ENCODE data around the gene VRTN.
"Not testable (repeated sequence)": the region's sequence is repeated elsewhere in the genome, so short reads cannot be mapped to it uniquely, and the experiment has no call there.

The VRTN gene

DNA sequence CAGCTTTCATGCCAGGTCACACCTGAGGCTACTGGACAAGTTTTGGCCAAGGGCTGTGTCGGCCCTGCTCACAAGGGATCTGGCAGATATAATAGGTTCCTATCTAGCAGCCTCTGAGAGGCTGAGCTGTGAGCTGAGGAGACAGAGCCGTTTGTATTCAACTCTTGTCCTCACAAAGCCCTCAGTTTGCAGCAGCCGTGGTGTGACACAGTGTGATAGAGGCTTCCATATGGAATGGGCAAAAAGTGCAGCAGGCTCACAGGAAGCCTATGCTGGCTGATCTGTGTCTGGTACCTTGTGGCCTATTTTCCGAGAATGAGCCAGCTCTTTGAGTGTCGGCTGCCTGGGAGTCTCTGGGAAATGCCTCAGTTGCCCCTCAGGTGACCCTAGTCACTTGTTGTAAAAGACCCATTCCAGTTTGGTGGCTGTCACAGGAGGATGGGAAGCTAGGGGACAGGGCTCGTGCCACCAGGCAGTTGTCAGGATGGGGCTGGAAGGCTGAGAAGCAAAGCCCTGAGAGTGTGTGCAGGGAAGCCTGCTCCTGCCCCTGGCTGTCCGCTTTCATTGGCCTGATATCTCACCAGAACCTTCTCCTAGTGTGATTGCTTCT is 16.1 kb downstream of the VRTN start:
- no peaks in the 10 kb centered on the region for H3K36me3 Mint-ChIP-seq (ENCODE audit: low read depth)
- H3K27me3 Mint-ChIP-seq, result no peaks in the 10 kb centered on the region
- H3K9me3 Mint-ChIP-seq, result no peaks in the 10 kb centered on the region
- no peak for ATAC-seq
- H3K4me3 Mint-ChIP-seq, result no peak overlapping the region
- no peak overlapping the region for H3K27ac Mint-ChIP-seq
- no peaks in the 10 kb centered on the region for H3K4me1 Mint-ChIP-seq
- DNase-seq, result no peak

DNA sequence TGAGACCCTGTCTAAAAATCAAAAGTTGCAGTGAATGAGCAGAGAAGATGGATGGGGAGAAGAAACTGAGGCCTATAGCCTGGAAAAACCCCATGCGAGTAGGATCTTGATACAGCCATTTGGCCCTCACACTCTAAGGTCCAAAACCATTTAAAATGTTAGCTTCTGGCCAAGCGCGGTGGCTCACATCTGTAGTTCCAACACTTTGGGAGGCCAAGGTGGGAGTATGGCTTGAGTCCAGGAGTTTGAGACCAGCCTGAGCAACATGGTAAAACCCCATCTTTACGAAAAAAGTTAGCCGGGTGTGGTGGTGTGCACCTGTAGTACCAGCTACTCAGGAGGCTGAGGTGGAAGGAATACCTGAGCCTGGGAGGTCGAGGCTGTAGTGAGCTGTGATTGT is 19.8 kb downstream of the VRTN start:
- DNase-seq (no peak), ATAC-seq (no peak)
- Mint-ChIP-seq H3K27ac (no peak overlapping the region), H3K4me1 (no peaks in the 10 kb centered on the region), H3K9me3 (no peaks in the 10 kb centered on the region), H3K36me3 (ENCODE audit: low read depth) (no peaks in the 10 kb centered on the region), H3K4me3 (no peak overlapping the region), H3K27me3 (no peaks in the 10 kb centered on the region)

DNA sequence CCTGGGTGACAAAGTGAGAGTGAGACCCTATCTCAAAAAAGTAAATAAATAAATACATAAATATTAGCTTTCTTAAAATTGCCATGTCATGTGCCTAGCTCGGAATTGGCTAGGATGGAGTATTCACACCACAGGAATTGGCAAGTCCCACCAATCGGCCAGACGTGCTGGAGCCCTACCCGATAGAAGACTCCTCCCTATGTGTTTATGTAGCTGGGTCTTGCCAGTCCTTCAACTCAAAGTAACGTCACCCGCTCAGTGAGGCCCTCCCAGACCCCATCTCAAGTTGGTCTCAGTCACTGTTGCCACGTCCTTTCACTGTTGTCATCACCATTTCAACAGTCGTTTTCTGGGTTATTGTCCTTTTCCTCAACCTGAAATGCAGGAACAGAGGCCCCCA is 20.2 kb downstream of the VRTN start:
- no peak overlapping the region for H3K27ac Mint-ChIP-seq
- H3K27me3 Mint-ChIP-seq, result no peaks in the 10 kb centered on the region
- H3K9me3 Mint-ChIP-seq, result no peaks in the 10 kb centered on the region
- DNase-seq (no peak), ATAC-seq (no peak)
- no peaks in the 10 kb centered on the region for H3K4me1 Mint-ChIP-seq
- no peak overlapping the region for H3K4me3 Mint-ChIP-seq
- no peaks in the 10 kb centered on the region for H3K36me3 Mint-ChIP-seq (ENCODE audit: low read depth)

DNA sequence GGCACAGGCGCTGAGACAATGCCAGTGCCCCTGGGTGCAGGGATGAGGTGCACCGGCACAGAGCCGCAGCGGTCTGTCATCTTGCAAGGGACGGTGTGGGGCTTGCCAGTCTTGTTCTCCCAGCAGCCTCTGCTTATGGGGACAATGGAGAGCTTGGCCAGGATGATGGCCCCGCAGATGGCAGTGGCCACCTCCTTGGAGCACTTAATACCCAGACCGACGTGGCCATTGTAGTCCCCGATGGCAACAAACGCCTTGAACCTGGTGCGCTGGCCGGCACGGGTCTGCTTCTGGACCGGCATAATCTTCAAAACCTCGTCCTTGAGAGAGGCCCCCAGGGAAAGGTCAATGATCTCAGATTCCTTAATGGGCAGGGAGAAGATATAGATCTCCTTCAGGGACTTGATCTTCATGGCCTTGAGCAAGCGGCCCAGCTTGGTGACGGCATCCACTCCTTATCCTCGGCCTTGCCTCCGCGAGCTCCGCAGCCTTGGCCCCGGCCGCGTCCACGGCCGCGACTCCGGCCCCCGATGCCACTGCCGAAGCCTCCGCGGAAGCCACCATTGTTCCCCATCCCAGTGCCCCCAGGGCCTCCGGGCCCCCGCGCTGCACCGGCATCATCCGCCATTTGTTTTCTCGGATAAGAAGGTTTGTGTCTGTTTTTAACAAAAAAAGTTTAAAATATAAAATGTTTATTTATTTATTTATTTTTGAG is 29.9 kb downstream of the VRTN start:
- H3K27me3 Mint-ChIP-seq, result no peaks in the 10 kb centered on the region

DNA sequence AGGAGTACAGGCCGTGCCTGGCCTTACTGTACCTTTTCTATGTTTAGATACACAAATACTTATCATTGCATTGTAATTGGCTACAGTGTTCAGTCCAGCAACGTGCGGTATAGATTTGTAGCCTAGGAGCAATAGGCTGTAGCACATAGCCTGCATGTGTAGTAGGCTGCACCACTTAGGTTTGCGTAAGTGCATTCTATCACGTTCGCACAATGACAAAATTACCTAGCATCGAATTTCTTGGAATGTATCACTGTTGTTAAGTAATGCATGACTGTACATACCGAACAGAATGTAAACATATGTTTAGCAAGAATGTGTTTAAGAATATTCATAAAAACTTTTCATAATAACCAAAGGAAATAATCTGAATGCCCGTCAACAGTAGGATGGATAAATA is 31.9 kb downstream of the VRTN start:
- H3K36me3 Mint-ChIP-seq (ENCODE audit: low read depth), result no peaks in the 10 kb centered on the region
- ATAC-seq (no peak), DNase-seq (no peak)
- no peak overlapping the region for H3K4me3 Mint-ChIP-seq
- no peak overlapping the region for H3K27ac Mint-ChIP-seq
- H3K9me3 Mint-ChIP-seq, result no peaks in the 10 kb centered on the region
- no peaks in the 10 kb centered on the region for H3K27me3 Mint-ChIP-seq
- no peaks in the 10 kb centered on the region for H3K4me1 Mint-ChIP-seq

More for the DNA sequence above, 29.9 kb downstream of the VRTN start:
- H3K4me1 Mint-ChIP-seq, result no peaks in the 10 kb centered on the region
- no peaks in the 10 kb centered on the region for H3K36me3 Mint-ChIP-seq (ENCODE audit: low read depth)
- DNase-seq (no peak), ATAC-seq (no peak)
- H3K4me3 Mint-ChIP-seq, result no peak overlapping the region
- H3K9me3 Mint-ChIP-seq, result no peaks in the 10 kb centered on the region
- H3K27ac Mint-ChIP-seq, result no peak overlapping the region

DNA sequence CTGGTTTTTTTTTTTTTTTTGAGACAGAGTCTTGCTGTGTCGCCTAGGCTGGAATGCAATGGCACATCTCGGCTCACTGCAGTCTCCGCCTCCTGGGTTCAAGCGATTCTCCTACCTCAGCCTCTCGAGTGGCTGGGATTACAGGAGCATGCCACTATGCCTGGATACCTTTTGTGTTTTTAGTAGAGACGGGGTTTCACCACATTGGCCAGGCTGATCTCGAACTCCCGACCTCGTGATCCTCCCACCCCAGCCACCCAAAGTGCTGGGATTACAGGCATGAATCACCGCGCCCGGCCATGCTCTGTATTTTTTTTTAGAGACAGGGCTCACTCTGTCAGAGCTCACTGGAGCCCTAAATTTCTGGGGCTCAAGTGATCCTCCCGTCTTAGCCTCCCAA is 32.6 kb downstream of the VRTN start:
- Mint-ChIP-seq H3K27ac (no peak overlapping the region), H3K4me3 (no peak overlapping the region), H3K36me3 (ENCODE audit: low read depth) (no peaks in the 10 kb centered on the region), H3K27me3 (no peaks in the 10 kb centered on the region), H3K4me1 (no peaks in the 10 kb centered on the region), H3K9me3 (no peaks in the 10 kb centered on the region)
- DNase-seq (no peak), ATAC-seq (no peak)

DNA sequence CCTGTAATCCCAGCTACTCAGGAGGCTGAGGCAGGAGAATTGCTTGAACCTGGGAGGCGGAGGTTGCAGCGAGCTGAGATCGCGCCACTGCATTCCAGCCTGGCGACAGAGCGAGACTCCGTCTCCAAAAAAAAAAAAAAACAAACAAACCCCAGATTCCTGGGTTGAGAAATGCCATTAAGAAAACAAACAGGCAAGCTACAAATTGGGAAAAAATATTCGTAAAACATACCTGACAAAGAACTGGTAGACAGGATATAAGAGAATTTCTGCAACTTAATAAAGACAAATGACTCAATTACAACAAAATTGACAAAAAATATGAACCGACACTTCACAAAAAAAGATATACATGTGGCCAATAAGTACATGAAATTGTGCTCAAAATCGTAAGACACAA is 33.3 kb downstream of the VRTN start:
- not testable (repeated sequence) for H3K27ac Mint-ChIP-seq, ATAC-seq, H3K27me3 Mint-ChIP-seq

DNA sequence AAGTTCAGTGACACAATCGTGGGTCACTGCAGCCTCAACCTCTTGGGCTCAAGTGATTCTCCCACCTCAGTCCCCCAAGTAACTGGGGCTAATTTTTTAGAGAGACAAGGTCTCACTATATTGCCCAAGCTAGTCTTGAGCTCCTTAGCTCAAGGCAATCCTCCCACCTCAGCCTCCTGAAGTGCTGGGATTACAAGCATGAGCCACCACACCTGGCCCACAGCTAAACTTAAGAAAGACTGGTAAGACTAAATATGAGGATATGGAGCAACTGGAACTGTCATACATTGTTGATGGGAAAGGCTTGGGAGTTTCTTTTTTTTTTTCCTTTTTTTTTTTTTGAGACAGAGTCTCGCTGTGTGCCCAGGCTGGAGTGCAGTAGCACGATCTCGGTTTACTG is 34.0 kb downstream of the VRTN start:
- H3K4me3 Mint-ChIP-seq, result no peak overlapping the region
- no peaks in the 10 kb centered on the region for H3K27me3 Mint-ChIP-seq
- DNase-seq (no peak), ATAC-seq (no peak)
- H3K36me3 Mint-ChIP-seq (ENCODE audit: low read depth), result no peaks in the 10 kb centered on the region
- H3K4me1 Mint-ChIP-seq, result no peaks in the 10 kb centered on the region
- no peaks in the 10 kb centered on the region for H3K9me3 Mint-ChIP-seq
- no peak overlapping the region for H3K27ac Mint-ChIP-seq

More for the DNA sequence above, 33.3 kb downstream of the VRTN start:
- H3K36me3 Mint-ChIP-seq (ENCODE audit: low read depth); H3K4me3 Mint-ChIP-seq; H3K9me3 Mint-ChIP-seq; H3K4me1 Mint-ChIP-seq; DNase-seq: not testable (repeated sequence)

DNA sequence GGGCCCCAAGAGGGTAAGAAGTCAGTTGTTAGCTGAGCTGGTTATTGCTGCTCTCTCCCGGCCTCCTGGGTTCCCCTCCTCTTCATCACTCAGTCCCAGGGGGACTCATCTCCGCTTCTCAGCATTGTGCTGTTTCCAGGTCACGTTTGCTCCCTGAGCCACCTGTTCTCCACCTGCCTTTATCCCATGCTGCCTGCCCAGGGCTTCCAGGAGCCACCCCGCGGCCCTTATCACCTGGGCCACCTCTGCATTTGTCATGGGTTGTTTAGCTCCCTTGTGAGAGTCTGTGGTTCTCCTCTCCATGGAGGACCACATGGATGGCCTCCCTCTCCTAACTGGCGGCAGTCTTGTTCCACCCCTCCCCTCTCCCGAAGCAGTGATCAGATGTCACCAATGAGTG is 41.7 kb downstream of the VRTN start:
- H3K4me3 Mint-ChIP-seq, result no peak overlapping the region
- H3K36me3 Mint-ChIP-seq (ENCODE audit: low read depth), result no peaks in the 10 kb centered on the region
- H3K4me1 Mint-ChIP-seq, result no peaks in the 10 kb centered on the region
- no peak overlapping the region for H3K27ac Mint-ChIP-seq
- H3K27me3 Mint-ChIP-seq, result peaks cover 5% of the 10 kb centered on the region
- no peaks in the 10 kb centered on the region for H3K9me3 Mint-ChIP-seq
- ATAC-seq (no peak), DNase-seq (no peak)

DNA sequence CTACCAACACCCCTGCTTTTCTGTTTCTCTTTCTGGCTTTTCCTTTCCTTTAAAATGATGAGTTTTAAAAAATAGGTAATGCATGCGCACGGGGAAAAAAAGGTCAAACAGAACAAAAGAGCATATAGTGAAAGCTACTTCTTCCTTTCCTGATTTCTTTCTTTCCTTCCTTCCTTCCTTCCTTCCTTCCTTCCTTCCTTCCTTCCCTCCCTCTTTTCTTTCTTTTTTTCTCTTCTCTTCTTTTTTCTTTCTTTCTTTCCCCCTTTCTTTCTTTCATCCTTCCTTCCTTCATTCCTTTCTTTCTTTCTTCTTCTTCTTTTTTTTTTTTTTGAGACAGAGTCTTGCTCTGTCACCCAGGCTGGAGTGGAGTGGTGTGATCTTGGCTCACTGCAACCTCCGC is 42.2 kb downstream of the VRTN start:
- H3K9me3 Mint-ChIP-seq; H3K36me3 Mint-ChIP-seq (ENCODE audit: low read depth); H3K4me1 Mint-ChIP-seq; DNase-seq; H3K27me3 Mint-ChIP-seq; H3K27ac Mint-ChIP-seq; H3K4me3 Mint-ChIP-seq; ATAC-seq: not testable (repeated sequence)

DNA sequence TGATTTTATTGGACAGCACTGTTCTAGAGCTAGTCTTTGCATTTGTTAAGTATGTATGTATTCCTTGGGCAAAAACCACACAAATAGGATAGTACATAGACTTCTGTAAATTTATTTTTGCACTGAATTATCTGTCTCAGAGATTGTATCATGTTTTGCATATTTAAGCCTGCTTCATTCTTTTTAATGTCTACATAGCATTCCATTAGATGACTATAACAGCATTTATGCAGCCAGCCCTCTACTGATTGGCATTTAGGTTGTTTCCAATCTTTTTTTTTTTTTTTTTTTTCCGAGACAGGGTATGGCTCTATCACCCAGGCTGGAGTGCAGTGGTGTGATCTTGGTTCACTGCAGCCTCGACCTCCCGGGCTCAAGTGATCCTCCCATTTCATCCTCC is 43.2 kb downstream of the VRTN start:
- no peak overlapping the region for H3K4me3 Mint-ChIP-seq
- no peak overlapping the region for H3K27ac Mint-ChIP-seq
- DNase-seq, result no peak
- H3K36me3 Mint-ChIP-seq (ENCODE audit: low read depth), result no peaks in the 10 kb centered on the region
- H3K9me3 Mint-ChIP-seq, result no peaks in the 10 kb centered on the region
- no peak for ATAC-seq
- peaks cover 5% of the 10 kb centered on the region for H3K27me3 Mint-ChIP-seq
- no peaks in the 10 kb centered on the region for H3K4me1 Mint-ChIP-seq

DNA sequence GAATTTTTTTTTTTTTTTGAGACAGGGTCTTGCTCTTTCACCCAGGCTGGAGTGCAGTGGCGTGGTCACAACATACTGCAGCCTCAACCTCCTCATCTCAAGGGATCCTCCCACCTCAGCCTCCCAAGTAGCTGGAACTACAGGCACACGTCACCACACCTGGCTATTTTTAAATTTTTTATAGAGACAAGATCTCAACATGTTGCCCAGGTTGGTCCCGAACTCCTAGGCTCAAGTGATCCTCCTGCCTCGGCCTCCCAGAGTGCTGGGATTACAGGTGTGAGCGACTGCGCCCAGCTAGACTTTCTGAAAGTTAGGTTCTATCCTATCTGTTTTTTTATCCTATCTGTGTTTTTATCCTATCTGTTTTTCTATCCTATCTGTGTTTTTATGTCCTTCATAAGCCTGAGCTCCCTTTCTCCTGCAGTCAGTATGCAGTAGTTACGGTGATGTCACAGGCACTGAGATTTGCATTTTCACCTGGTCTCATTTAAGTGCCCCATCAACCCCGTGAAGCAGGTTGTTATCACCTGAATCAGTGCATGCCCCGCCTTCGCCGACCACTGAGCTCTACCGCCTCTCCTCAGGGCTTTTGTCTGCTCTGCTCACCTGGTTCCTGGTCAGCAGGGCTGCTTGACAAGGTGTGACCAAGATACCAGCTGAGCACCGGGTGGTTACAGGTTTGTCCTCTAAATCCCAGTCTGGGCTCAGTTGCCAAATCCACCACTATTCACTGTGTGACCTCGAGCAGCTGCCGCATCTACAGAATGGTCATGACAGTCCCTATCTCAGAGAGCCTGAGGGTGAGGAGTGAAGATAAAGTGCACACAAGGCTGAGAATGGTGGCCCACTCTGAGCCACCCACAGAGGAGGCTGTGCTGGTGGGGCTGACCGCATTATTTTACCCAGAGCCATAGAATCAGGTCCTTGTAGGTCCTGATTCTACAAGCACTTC is 44.6 kb downstream of the VRTN start:
- no peak overlapping the region for H3K4me3 Mint-ChIP-seq
- no peak for DNase-seq
- H3K27me3 Mint-ChIP-seq, result peaks cover 5% of the 10 kb centered on the region
- H3K36me3 Mint-ChIP-seq (ENCODE audit: low read depth), result no peaks in the 10 kb centered on the region
- no peak overlapping the region for H3K27ac Mint-ChIP-seq
- H3K4me1 Mint-ChIP-seq, result no peaks in the 10 kb centered on the region
- no peaks in the 10 kb centered on the region for H3K9me3 Mint-ChIP-seq
- ATAC-seq, result no peak

DNA sequence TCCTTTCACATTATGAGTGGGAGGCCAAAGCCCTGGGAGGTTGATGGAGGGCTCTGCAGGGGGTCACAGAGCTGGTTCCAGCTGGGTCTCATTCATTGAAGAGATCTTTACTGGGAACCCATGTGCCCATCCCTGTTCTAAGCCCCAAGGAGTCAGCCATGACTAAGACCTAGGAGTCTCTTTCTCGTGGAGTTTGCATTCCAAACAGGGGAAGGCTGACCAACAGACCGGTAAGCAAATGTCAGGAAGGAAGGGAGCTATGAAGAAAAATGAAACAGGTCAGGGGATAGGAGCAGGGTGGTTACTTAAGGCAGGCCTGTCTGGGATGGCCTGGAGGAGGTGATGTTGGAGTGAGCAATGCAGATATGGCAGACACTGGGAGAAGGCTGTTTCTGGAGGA is 46.3 kb downstream of the VRTN start:
- no peak for ATAC-seq
- Mint-ChIP-seq H3K9me3 (no peaks in the 10 kb centered on the region), H3K4me3 (no peak overlapping the region), H3K4me1 (no peaks in the 10 kb centered on the region), H3K27me3 (peaks cover 5% of the 10 kb centered on the region), H3K27ac (no peak overlapping the region), H3K36me3 (ENCODE audit: low read depth) (no peaks in the 10 kb centered on the region)
- DNase-seq, result no peak

DNA sequence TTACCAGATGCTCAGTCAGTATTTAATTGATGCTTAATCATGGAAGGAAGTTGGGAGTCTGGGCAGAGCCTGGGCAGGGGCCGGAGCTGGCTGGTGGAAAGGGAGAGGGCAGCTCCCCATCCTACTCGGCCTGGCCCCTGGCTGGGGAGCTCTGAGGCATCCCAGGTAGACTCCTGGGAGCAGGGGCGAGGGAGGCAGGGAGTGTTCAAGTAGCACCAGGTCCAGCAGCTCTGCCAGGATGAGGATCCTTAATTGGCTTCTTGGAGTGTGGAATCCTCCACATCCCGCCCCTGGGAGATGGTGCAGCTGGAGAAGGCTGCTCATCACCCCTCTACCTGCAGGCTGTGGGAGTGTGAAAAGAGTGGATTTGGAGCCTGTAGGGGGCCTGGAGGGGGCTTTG is 46.8 kb downstream of the VRTN start:
- Mint-ChIP-seq H3K27ac (no peak overlapping the region), H3K36me3 (ENCODE audit: low read depth) (no peaks in the 10 kb centered on the region)

More for the DNA sequence above, 46.8 kb downstream of the VRTN start:
- DNase-seq (no peak), ATAC-seq (no peak)
- H3K27me3 Mint-ChIP-seq, result peaks cover 5% of the 10 kb centered on the region
- no peaks in the 10 kb centered on the region for H3K4me1 Mint-ChIP-seq
- no peak overlapping the region for H3K4me3 Mint-ChIP-seq
- no peaks in the 10 kb centered on the region for H3K9me3 Mint-ChIP-seq

All from activated naive CD8-positive, alpha-beta T cell treated with anti-CD3 and anti-CD28 coated beads, Interleukin-2, amount 50 U/mL, for 24 hours (primary cell).